Prostate gland (tissue), 2 donors: ENCODE data around the gene PDS5B. TPM values are rescaled to one million over a fixed set of nuclear protein-coding genes. Genes with fewer than 3 reads are reported as not detected.

Source experiments
- DNase-seq: peaks from one replicate; pipeline ENCODE4 v3.0.0-alpha.2; 2019; ENCODE audit warnings: low spot score
- H3K27ac ChIP-seq, 2 donors: fragments of 200-600 bp; sonication (generic); 2 replicates each; pipeline ENCODE4 v1.5.1; 2017 to 2019
- H3K27me3 ChIP-seq: fragments of 200-600 bp; sonication (generic); replicated peaks from 2 replicates; pipeline ENCODE4 v1.5.1; 2019; ENCODE audit not compliant: insufficient read depth
- H3K36me3 ChIP-seq, 2 donors: fragments of 200-600 bp; sonication (generic); 1 replicate in 1 of 2; 2 replicates in 1 of 2; pipeline versions ENCODE4 v1.5.1 to v1.8.1; 2017 to 2019
- H3K4me1 ChIP-seq: fragments of 200-600 bp; sonication (generic); replicated peaks from 2 replicates; pipeline ENCODE4 v1.5.1; 2019
- H3K4me3 ChIP-seq, 2 donors: fragments of 200-600 bp; sonication (generic); 2 replicates each; pipeline ENCODE4 v1.5.1; 2017 to 2019
- H3K9me3 ChIP-seq: fragments of 200-600 bp; sonication (generic); 2 replicates; pipeline ENCODE4 v1.5.1; 2017
- CTCF ChIP-seq, 4 experiments: fragments of 200-600 bp in 2 of 4; fragments of 450-650 bp in 2 of 4; sonication (generic) in 2 of 4; IDR thresholded peaks; 1 replicate in 3 of 4; 2 replicates in 1 of 4; pipeline ENCODE4 v1.5.1; 2016 to 2019; ENCODE audit warnings: antibody characterized with exemption in 4 of 4, mild to moderate bottlenecking in 2 of 4, moderate library complexity in 2 of 4
- POLR2A ChIP-seq: fragments of 450-650 bp; IDR thresholded peaks from one replicate; pipeline ENCODE4 v1.6.1; 2016; ENCODE audit warnings: antibody characterized with exemption, mild to moderate bottlenecking
- POLR2AphosphoS5 ChIP-seq: sonication (generic); formaldehyde crosslinking; IDR thresholded peaks from one replicate; pipeline ENCODE4 v1.6.1; 2017; ENCODE audit warnings: antibody characterized with exemption
- WGBS: methylation state at CpG from one replicate; pipeline ENCODE4 v1.1.5; 2018; 5-methylcytosine and 5-hydroxymethylcytosine counted together
- intact Hi-C: fragments of 100-400 bp; cut with DNase I; formaldehyde crosslinking; loops from one replicate; pipeline ENCODE4 v1.14.2; 2022
- total RNA-seq, 2 donors: library from RNA; depleted of rRNA; stranded (reverse); fragments of >200 nt; gene quantifications; one replicate each; pipeline ENCODE4 v1.1.0, GENCODE V29; 2016

The PDS5B gene
- total RNA-seq, 2 donors from 2014 or later, result 37.0 to 63.3 TPM

- no peak overlapping the region for H3K4me3 ChIP-seq
- H3K9me3 ChIP-seq, result no peaks in the 10 kb centered on the region
- H3K4me1 ChIP-seq, result no peaks in the 10 kb centered on the region
- no peak for TF ChIP-seq POLR2A
- no peak for TF ChIP-seq CTCF (IDR thresholded peaks at IDR 0.05)
- TF ChIP-seq POLR2AphosphoS5, result no peak
- no peaks in the 10 kb centered on the region for H3K36me3 ChIP-seq
- no peak overlapping the region for H3K27ac ChIP-seq
- no peaks in the 10 kb centered on the region for H3K27me3 ChIP-seq
- WGBS, result 74% methylated on average over 1 of the region's 1 CpG
- DNase-seq, result no peak
- intact Hi-C loops, result loop anchor here (10.0 kb wide), 1 partner anchor 1082 kb away; no protein-coding TSS in a partner anchor
These were observed 56.1 kb downstream of the PDS5B start for GRCh38 chr13:32642316-32642715.

- DNase-seq, result no peak
- H3K27me3 ChIP-seq, result no peaks in the 10 kb centered on the region
- no peaks in the 10 kb centered on the region for H3K4me1 ChIP-seq
- no peak overlapping the region for H3K27ac ChIP-seq
- H3K4me3 ChIP-seq, result no peak overlapping the region
- intact Hi-C loops, result loop anchor here (10.0 kb wide), 1 partner anchor 1082 kb away; no protein-coding TSS in a partner anchor
- no peak for TF ChIP-seq POLR2AphosphoS5
- TF ChIP-seq POLR2A, result no peak
- no peak for TF ChIP-seq CTCF (IDR thresholded peaks at IDR 0.05)
- no peaks in the 10 kb centered on the region for H3K9me3 ChIP-seq
- 88% methylated on average over 1 of the region's 1 CpG for WGBS
- no peaks in the 10 kb centered on the region for H3K36me3 ChIP-seq
These were observed 56.6 kb downstream of the PDS5B start for GRCh38 chr13:32642858-32643257.

- no peak overlapping the region for H3K27ac ChIP-seq
- 81% methylated on average over 2 of the region's 2 CpGs for WGBS
- no peaks in the 10 kb centered on the region for H3K9me3 ChIP-seq
- H3K4me3 ChIP-seq, result no peak overlapping the region
- intact Hi-C loops, result loop anchor here (10.0 kb wide), 1 partner anchor 1079 kb away; no protein-coding TSS in a partner anchor
- H3K36me3 ChIP-seq, result no peaks in the 10 kb centered on the region
- no peaks in the 10 kb centered on the region for H3K27me3 ChIP-seq
- no peaks in the 10 kb centered on the region for H3K4me1 ChIP-seq
- DNase-seq, result no peak
- TF ChIP-seq POLR2A, result no peak
- TF ChIP-seq CTCF (IDR thresholded peaks at IDR 0.05), result no peak
- TF ChIP-seq POLR2AphosphoS5, result no peak
These were observed 59.6 kb downstream of the PDS5B start for GRCh38 chr13:32645854-32646253.

- 57% methylated on average over 1 of the region's 1 CpG for WGBS
- H3K4me3 ChIP-seq, result no peak overlapping the region
- H3K27me3 ChIP-seq, result no peaks in the 10 kb centered on the region
- no peak for DNase-seq
- no peaks in the 10 kb centered on the region for H3K4me1 ChIP-seq
- TF ChIP-seq POLR2AphosphoS5, result no peak
- no peak for TF ChIP-seq CTCF (IDR thresholded peaks at IDR 0.05)
- TF ChIP-seq POLR2A, result no peak
- intact Hi-C loops, result loop anchor here (10.0 kb wide), 1 partner anchor 1077 kb away; no protein-coding TSS in a partner anchor
- no peak overlapping the region for H3K27ac ChIP-seq
- H3K36me3 ChIP-seq, result no peaks in the 10 kb centered on the region
- no peaks in the 10 kb centered on the region for H3K9me3 ChIP-seq
These were observed 61.7 kb downstream of the PDS5B start for GRCh38 chr13:32647926-32648325.

GRCh38 chr13:32650705-32651311, 64.6 kb downstream of the PDS5B start:
- Histone ChIP-seq H3K27ac (no peak overlapping the region), H3K27me3 (no peaks in the 10 kb centered on the region), H3K4me1 (no peaks in the 10 kb centered on the region), H3K4me3 (no peak overlapping the region), H3K36me3 (no peaks in the 10 kb centered on the region), H3K9me3 (no peaks in the 10 kb centered on the region)
- DNase-seq, result peak; percentile 23
- TF ChIP-seq CTCF (IDR thresholded peaks at IDR 0.05) (peak in 3 of 4 experiments; percentile 44 to 55 (median 46)), POLR2AphosphoS5 (no peak)
- WGBS, result 39% methylated on average over 3 of the region's 3 CpGs
- intact Hi-C loops, result no loop called here
